SK-N-SH (cell line): ENCODE data around the gene SIM1. TPM values are rescaled to one million over a fixed set of nuclear protein-coding genes. Genes with fewer than 3 reads are reported as not detected.
A peak's percentile ranks its signal among the peaks of the same experiment; 100 is the strongest.

Experiments used
- CTCF ChIA-PET: fragments of 300-600, 350-600 bp; formaldehyde crosslinking; extraction: SDS; loops from one replicate; lab custom pipeline; 2021; lab: Yijun Ruan, JAX
- POLR2A ChIA-PET: fragments of 350-600 bp; sonication (Branson Sonifier 250); formaldehyde crosslinking; extraction: SDS; loops from one replicate; lab custom pipeline; 2020; ENCODE audit warnings: antibody characterized with exemption, inconsistent platforms; lab: Yijun Ruan, JAX
- DNase-seq: peaks from one replicate; pipeline ENCODE4 v3.0.0; 2012
- H2AFZ ChIP-seq: fragments of 200-600 bp; sonication (generic); 2 replicates; pipeline ENCODE4 v1.8.1; 2016; ENCODE audit warnings: antibody characterized with exemption, mild to moderate bottlenecking, low read depth
- H3F3A ChIP-seq: fragments of 200-600 bp; sonication (generic); replicated peaks from 2 replicates; pipeline ENCODE3; 2016; ENCODE audit warnings: antibody characterized with exemption, mild to moderate bottlenecking; ENCODE audit not compliant: insufficient read depth
- H3K27ac ChIP-seq, 2 experiments: fragments of 200-500 bp in 1 of 2; fragments of 200-600 bp in 1 of 2; sonication (Bioruptor generic) in 1 of 2; sonication (generic), shearing (Covaris generic) in 1 of 2; 2 replicates each; pipeline versions ENCODE4 v1.5.1 to v1.6.1; 2014 to 2016; ENCODE audit warnings: low read depth in 2 of 2, inconsistent platforms in 1 of 2, low read length in 1 of 2, mild to moderate bottlenecking in 1 of 2, mixed read lengths in 1 of 2
- H3K27me3 ChIP-seq: fragments of 200-600 bp; sonication (generic), shearing (Covaris generic); 2 replicates; pipeline ENCODE4 v1.6.1; 2016; ENCODE audit warnings: mixed run types; ENCODE audit not compliant: insufficient read depth
- H3K36me3 ChIP-seq, 2 experiments: fragments of 200-500 bp in 1 of 2; fragments of 200-600 bp in 1 of 2; sonication (Bioruptor generic) in 1 of 2; sonication (generic) in 1 of 2; replicated peaks in 1 of 2; 2 replicates each; pipeline versions ENCODE3 to v1.5.1; 2014 to 2016; ENCODE audit warnings: low read length in 1 of 2, mild to moderate bottlenecking in 1 of 2; ENCODE audit not compliant: insufficient read depth in 2 of 2, control insufficient read depth in 1 of 2
- H3K4me1 ChIP-seq, 2 experiments: fragments of 200-500 bp in 1 of 2; fragments of 200-600 bp in 1 of 2; sonication (Bioruptor generic) in 1 of 2; sonication (generic), shearing (Covaris generic) in 1 of 2; 2 replicates each; pipeline versions ENCODE4 v1.5.1 to v1.6.1; 2014 to 2016; ENCODE audit warnings: low read depth in 1 of 2, low read length in 1 of 2, mixed run types in 1 of 2; ENCODE audit not compliant: insufficient read depth in 2 of 2, control insufficient read depth in 1 of 2
- H3K4me2 ChIP-seq: fragments of 200-600 bp; sonication (generic), shearing (Covaris generic); 2 replicates; pipeline ENCODE4 v1.6.1; 2017; ENCODE audit warnings: mixed run types
- H3K4me3 ChIP-seq, 2 experiments: fragments of 200-500 bp in 1 of 2; fragments of 200-600 bp in 1 of 2; sonication (Bioruptor generic) in 1 of 2; sonication (generic), shearing (Covaris generic) in 1 of 2; 2 replicates each; pipeline versions ENCODE4 v1.5.1 to v1.8.1; 2014 to 2016; ENCODE audit warnings: low read depth in 2 of 2, inconsistent platforms in 1 of 2, low read length in 1 of 2, mild to moderate bottlenecking in 1 of 2, mixed read lengths in 1 of 2, moderate library complexity in 1 of 2
- H3K79me2 ChIP-seq: fragments of 200-600 bp; sonication (generic); 2 replicates; pipeline ENCODE4 v1.8.1; 2017; ENCODE audit warnings: mild to moderate bottlenecking; ENCODE audit not compliant: insufficient read depth
- H3K9ac ChIP-seq: fragments of 200-600 bp; sonication (generic); 2 replicates; pipeline ENCODE4 v1.6.1; 2017; ENCODE audit warnings: mixed run types
- H3K9me2 ChIP-seq: fragments of 200-600 bp; sonication (generic); 2 replicates; pipeline ENCODE4 v1.6.1; 2017; ENCODE audit warnings: mixed run types
- H3K9me3 ChIP-seq: fragments of 200-600 bp; sonication (generic); 2 replicates; pipeline ENCODE4 v1.6.1; 2017; ENCODE audit warnings: mixed run types, mild to moderate bottlenecking, moderate library complexity
- H4K20me1 ChIP-seq: fragments of 200-600 bp; sonication (generic); 2 replicates; pipeline ENCODE4 v1.6.1; 2017; ENCODE audit warnings: mild to moderate bottlenecking, mixed run types; ENCODE audit not compliant: insufficient read depth
- ELF1 ChIP-seq: IDR thresholded peaks from 2 replicates; pipeline ENCODE4 v1.4.0; 2012
- FOSL2 ChIP-seq: IDR thresholded peaks from 2 replicates; pipeline ENCODE4 v1.4.0; 2012; ENCODE audit warnings: low read depth, mild to moderate bottlenecking, moderate library complexity, borderline replicate concordance
- FOXM1 ChIP-seq: IDR thresholded peaks from 2 replicates; pipeline ENCODE4 v1.4.0; 2012; ENCODE audit warnings: low read depth, mild to moderate bottlenecking
- GABPA ChIP-seq: IDR thresholded peaks from 2 replicates; pipeline ENCODE4 v1.4.0; 2012; ENCODE audit warnings: low read depth, mild to moderate bottlenecking
- GATA2 ChIP-seq: sonication (generic); formaldehyde crosslinking; IDR thresholded peaks from 2 replicates; pipeline ENCODE4 v1.5.0; 2020; ENCODE audit warnings: mild to moderate bottlenecking, missing genetic modification reagents
- JUND ChIP-seq: IDR thresholded peaks from 2 replicates; pipeline ENCODE4 v1.4.0; 2012
- NRF1 ChIP-seq: IDR thresholded peaks from 2 replicates; pipeline ENCODE4 v1.6.1; 2012; ENCODE audit warnings: low read depth, mild to moderate bottlenecking, low read length
- POLR2AphosphoS5 ChIP-seq: IDR thresholded peaks from 2 replicates; pipeline ENCODE4 v1.6.1; 2012; ENCODE audit warnings: low read depth, low read length
- REST ChIP-seq: IDR thresholded peaks from 2 replicates; pipeline ENCODE4 v1.6.1; 2012; ENCODE audit warnings: mild to moderate bottlenecking, low read depth, low read length, moderate library complexity
- SIN3A ChIP-seq: IDR thresholded peaks from 2 replicates; pipeline ENCODE4 v1.6.1; 2012; ENCODE audit warnings: low read depth, mild to moderate bottlenecking, low read length, moderate library complexity, borderline replicate concordance
- TCF12 ChIP-seq: IDR thresholded peaks from 2 replicates; pipeline ENCODE4 v1.4.0; 2012
- TEAD4 ChIP-seq: IDR thresholded peaks from 2 replicates; pipeline ENCODE4 v1.4.0; 2012; ENCODE audit warnings: mild to moderate bottlenecking, borderline replicate concordance; ENCODE audit not compliant: insufficient read depth
- USF1 ChIP-seq: IDR thresholded peaks from 2 replicates; pipeline ENCODE4 v1.4.0; 2012; ENCODE audit warnings: low read depth, borderline replicate concordance
- YY1 ChIP-seq: IDR thresholded peaks from 2 replicates; pipeline ENCODE4 v1.4.0; 2012; ENCODE audit warnings: low read depth, mild to moderate bottlenecking
- ZBTB33 ChIP-seq: IDR thresholded peaks from 2 replicates; pipeline ENCODE4 v1.4.0; 2012; ENCODE audit warnings: low read depth, borderline replicate concordance
- WGBS: methylation state at CpG from one replicate; pipeline ENCODE4 v1.1.6; 2017; ENCODE audit warnings: low lambda C conversion rate; 5-methylcytosine and 5-hydroxymethylcytosine counted together
- polyA plus RNA-seq, 3 experiments: library from polyadenylated mRNA; depleted of rRNA; stranded (reverse); fragments of >200 nt; gene quantifications; 2 replicates each; pipeline ENCODE4 v1.2.3, GENCODE V29; 2012

SIM1 gene
- polyA plus RNA-seq, 1 of the 3 experiments (the other 2 are of a cell fraction): not detected

- no peak overlapping the region for H3K4me2 ChIP-seq
- H3K9me2 ChIP-seq: no peaks in the 10 kb centered on the region
- H3K9me3 ChIP-seq: no peaks in the 10 kb centered on the region
- H3K27me3 ChIP-seq: peaks cover 99% of the 10 kb centered on the region
- peaks cover 0 to 6% of the 10 kb centered on the region in 2 experiments; a peak in 1 of 4 replicates for H3K4me1 ChIP-seq
- peaks cover 9% of the 10 kb centered on the region for H3F3A ChIP-seq
- no peaks in the 10 kb centered on the region for H3K79me2 ChIP-seq
- H3K9ac ChIP-seq: no peak overlapping the region
- no peaks in the 10 kb centered on the region for H3K36me3 ChIP-seq
- no peak overlapping the region for H2AFZ ChIP-seq
- H4K20me1 ChIP-seq: 0 out of 2 replicates have a peak, but pooled peaks cover 3% of the 10 kb centered on the region
- ChIA-PET POLR2A (no interaction called here), CTCF (interaction anchor here (0.6 to 1.5 kb wide), 4 partner anchors 13 to 558 kb away, joined by 3 to 5 read pairs (median 4); no protein-coding TSS in a partner anchor)
- TF ChIP-seq GATA2 (CRISPR knock-in tag): no peak
- TF ChIP-seq ELF1: no peak
- TF ChIP-seq POLR2AphosphoS5: no peak
- TF ChIP-seq YY1: no peak
- TF ChIP-seq NRF1: no peak
- no peak for TF ChIP-seq FOSL2
- no peak for TF ChIP-seq FOXM1
- no peak for TF ChIP-seq JUND
- TF ChIP-seq USF1: no peak
- no peak for TF ChIP-seq SIN3A
- TF ChIP-seq GABPA: no peak
- TF ChIP-seq TCF12: no peak
- TF ChIP-seq REST: no peak
- no peak for TF ChIP-seq TEAD4
- TF ChIP-seq ZBTB33: no peak
- 13% methylated on average over 29 of the region's 46 CpGs for WGBS
- peak overlapping the region in 1 of 2 experiments; percentile 35; a peak in 1 of 4 replicates for H3K4me3 ChIP-seq
- H3K27ac ChIP-seq: no peak overlapping the region
- no peak for DNase-seq
Measured at GRCh38 chr6:100464162-100464851, 414 bp downstream of the SIM1 start.
